T-helper 2 cell treated with Interferon-gamma antibody and Interleukin-4, amounts not matched to agents 5 μg/mL and 100 μg/mL, for 36 hours (primary cell): ENCODE measurements around the gene MEA1.
"Not testable (repeated sequence)": the region's sequence is repeated elsewhere in the genome, so short reads cannot be mapped to it uniquely, and the experiment has no call there.

ENCODE experiments used
- DNase-seq: peaks from one replicate; pipeline ENCODE4 v3.0.0; 2021; ENCODE audit warnings: low spot score
- H3K27ac Mint-ChIP-seq: one replicate; pipeline ENCODE4 v1.8.0; 2021; ENCODE audit warnings: mild to moderate bottlenecking, mixed read lengths
- H3K27me3 Mint-ChIP-seq: one replicate; pipeline ENCODE4 v1.8.0; 2021; ENCODE audit warnings: low read depth, mixed read lengths
- H3K36me3 Mint-ChIP-seq: one replicate; pipeline ENCODE4 v1.8.0; 2021; ENCODE audit warnings: low read depth, mixed read lengths
- H3K4me1 Mint-ChIP-seq: one replicate; pipeline ENCODE4 v1.8.0; 2021; ENCODE audit warnings: low read depth, mixed read lengths
- H3K4me3 Mint-ChIP-seq: one replicate; pipeline ENCODE4 v1.8.0; 2022; ENCODE audit warnings: mild to moderate bottlenecking, moderate library complexity, mixed read lengths
- H3K9me3 Mint-ChIP-seq: one replicate; pipeline ENCODE4 v1.8.0; 2021; ENCODE audit warnings: mixed read lengths

MEA1 gene

GRCh38 chr6:43052225-43052841 is 38.6 kb upstream of the MEA1 start:
- Mint-ChIP-seq H3K27ac (peak overlapping the region; percentile 99), H3K9me3 (no peaks in the 10 kb centered on the region), H3K4me1 (peaks cover 29% of the 10 kb centered on the region), H3K4me3 (peak overlapping the region; percentile 99), H3K27me3 (no peaks in the 10 kb centered on the region), H3K36me3 (peaks cover 33% of the 10 kb centered on the region)
- DNase-seq: no peak

GRCh38 chr6:43050981-43051380 is 37.2 kb upstream of the MEA1 start:
- Mint-ChIP-seq H3K27me3 (no peaks in the 10 kb centered on the region), H3K9me3 (no peaks in the 10 kb centered on the region), H3K4me3 (no peak overlapping the region), H3K4me1 (peaks cover 29% of the 10 kb centered on the region), H3K36me3 (peaks cover 32% of the 10 kb centered on the region), H3K27ac (peak overlapping the region; percentile 55)
- no peak for DNase-seq

GRCh38 chr6:43047998-43048397 is 34.3 kb upstream of the MEA1 start:
- DNase-seq: no peak
- Mint-ChIP-seq H3K36me3 (peaks cover 38% of the 10 kb centered on the region), H3K27me3 (no peaks in the 10 kb centered on the region), H3K27ac (no peak overlapping the region), H3K4me3 (no peak overlapping the region), H3K9me3 (no peaks in the 10 kb centered on the region), H3K4me1 (peaks cover 20% of the 10 kb centered on the region)

GRCh38 chr6:43045371-43045930 is 31.7 kb upstream of the MEA1 start:
- DNase-seq: no peak
- Mint-ChIP-seq H3K9me3 (no peaks in the 10 kb centered on the region), H3K27me3 (no peaks in the 10 kb centered on the region), H3K36me3 (peaks cover 39% of the 10 kb centered on the region), H3K4me3 (no peak overlapping the region), H3K4me1 (peaks cover under 1% of the 10 kb centered on the region), H3K27ac (peak overlapping the region; percentile 61)

GRCh38 chr6:43043310-43043709 is 29.6 kb upstream of the MEA1 start:
- Mint-ChIP-seq H3K4me1 (peaks cover 2% of the 10 kb centered on the region), H3K4me3 (no peak overlapping the region), H3K9me3 (no peaks in the 10 kb centered on the region), H3K36me3 (peaks cover 37% of the 10 kb centered on the region), H3K27me3 (no peaks in the 10 kb centered on the region), H3K27ac (no peak overlapping the region)
- DNase-seq: no peak

- Mint-ChIP-seq H3K36me3 (peaks cover 40% of the 10 kb centered on the region), H3K27ac (peak overlapping the region; percentile 49)
- not testable (repeated sequence) for H3K4me1 Mint-ChIP-seq, DNase-seq, H3K27me3 Mint-ChIP-seq, H3K4me3 Mint-ChIP-seq, H3K9me3 Mint-ChIP-seq
Measured at GRCh38 chr6:43041475-43041874, 27.7 kb upstream of the MEA1 start.

- Mint-ChIP-seq H3K27me3 (no peaks in the 10 kb centered on the region), H3K36me3 (peaks cover 42% of the 10 kb centered on the region), H3K4me1 (peaks cover 2% of the 10 kb centered on the region), H3K27ac (no peak overlapping the region), H3K4me3 (no peak overlapping the region), H3K9me3 (no peaks in the 10 kb centered on the region)
- no peak for DNase-seq
Measured at GRCh38 chr6:43040542-43041257, 27.0 kb upstream of the MEA1 start.

GRCh38 chr6:43038727-43039126 is 25.0 kb upstream of the MEA1 start:
- no peak overlapping the region for H3K4me3 Mint-ChIP-seq
- peaks cover 37% of the 10 kb centered on the region for H3K36me3 Mint-ChIP-seq
- peaks cover 2% of the 10 kb centered on the region for H3K4me1 Mint-ChIP-seq
- H3K27me3 Mint-ChIP-seq: no peaks in the 10 kb centered on the region
- no peak for DNase-seq
- H3K9me3 Mint-ChIP-seq: no peaks in the 10 kb centered on the region
- H3K27ac Mint-ChIP-seq: peak overlapping the region; percentile 27

GRCh38 chr6:43037706-43038105 is 24.0 kb upstream of the MEA1 start:
- H3K27me3 Mint-ChIP-seq: no peaks in the 10 kb centered on the region
- no peak overlapping the region for H3K27ac Mint-ChIP-seq
- H3K4me1 Mint-ChIP-seq: peaks cover 2% of the 10 kb centered on the region
- no peak overlapping the region for H3K4me3 Mint-ChIP-seq
- no peaks in the 10 kb centered on the region for H3K9me3 Mint-ChIP-seq
- H3K36me3 Mint-ChIP-seq: peaks cover 34% of the 10 kb centered on the region
- DNase-seq: no peak

- Mint-ChIP-seq H3K4me1 (peaks cover 2% of the 10 kb centered on the region), H3K9me3 (no peaks in the 10 kb centered on the region), H3K27ac (no peak overlapping the region), H3K27me3 (no peaks in the 10 kb centered on the region), H3K4me3 (no peak overlapping the region), H3K36me3 (peaks cover 31% of the 10 kb centered on the region)
- DNase-seq: no peak
Measured at GRCh38 chr6:43037197-43037596, 23.5 kb upstream of the MEA1 start.

- Mint-ChIP-seq H3K4me1 (peaks cover 2% of the 10 kb centered on the region), H3K9me3 (no peaks in the 10 kb centered on the region), H3K4me3 (no peak overlapping the region), H3K27ac (no peak overlapping the region), H3K27me3 (no peaks in the 10 kb centered on the region), H3K36me3 (peaks cover 33% of the 10 kb centered on the region)
- no peak for DNase-seq
Measured at GRCh38 chr6:43036712-43037111, 23.0 kb upstream of the MEA1 start.

GRCh38 chr6:43035495-43036194 is 21.9 kb upstream of the MEA1 start:
- no peak overlapping the region for H3K4me3 Mint-ChIP-seq
- peaks cover 34% of the 10 kb centered on the region for H3K36me3 Mint-ChIP-seq
- no peak for DNase-seq
- no peaks in the 10 kb centered on the region for H3K27me3 Mint-ChIP-seq
- peaks cover 2% of the 10 kb centered on the region for H3K4me1 Mint-ChIP-seq
- H3K27ac Mint-ChIP-seq: no peak overlapping the region
- no peaks in the 10 kb centered on the region for H3K9me3 Mint-ChIP-seq

GRCh38 chr6:43034190-43034525 is 20.4 kb upstream of the MEA1 start:
- Mint-ChIP-seq H3K27ac (no peak overlapping the region), H3K4me1 (peaks cover 2% of the 10 kb centered on the region), H3K27me3 (no peaks in the 10 kb centered on the region), H3K4me3 (no peak overlapping the region), H3K36me3 (peaks cover 35% of the 10 kb centered on the region), H3K9me3 (no peaks in the 10 kb centered on the region)
- DNase-seq: no peak

- H3K27ac Mint-ChIP-seq: peak overlapping the region; percentile 7
- peaks cover 37% of the 10 kb centered on the region for H3K36me3 Mint-ChIP-seq
- H3K27me3 Mint-ChIP-seq: no peaks in the 10 kb centered on the region
- H3K9me3 Mint-ChIP-seq: no peaks in the 10 kb centered on the region
- no peak overlapping the region for H3K4me3 Mint-ChIP-seq
- no peak for DNase-seq
- H3K4me1 Mint-ChIP-seq: peaks cover 2% of the 10 kb centered on the region
Measured at GRCh38 chr6:43033496-43034189, 19.9 kb upstream of the MEA1 start.
